Activated gamma-delta T cell treated with anti-CD3 and anti-CD28 coated beads, Interleukin-2, amount 50 U/mL, for 16 hours (primary cell): ENCODE results near the gene MIB1.
"Not testable (repeated sequence)": the region's sequence is repeated elsewhere in the genome, so short reads cannot be mapped to it uniquely, and the experiment has no call there.

ENCODE experiments used
- DNase-seq: peaks from one replicate; pipeline ENCODE4 v3.0.0-alpha.2; 2020; ENCODE audit warnings: low read depth

Gene MIB1

DNA sequence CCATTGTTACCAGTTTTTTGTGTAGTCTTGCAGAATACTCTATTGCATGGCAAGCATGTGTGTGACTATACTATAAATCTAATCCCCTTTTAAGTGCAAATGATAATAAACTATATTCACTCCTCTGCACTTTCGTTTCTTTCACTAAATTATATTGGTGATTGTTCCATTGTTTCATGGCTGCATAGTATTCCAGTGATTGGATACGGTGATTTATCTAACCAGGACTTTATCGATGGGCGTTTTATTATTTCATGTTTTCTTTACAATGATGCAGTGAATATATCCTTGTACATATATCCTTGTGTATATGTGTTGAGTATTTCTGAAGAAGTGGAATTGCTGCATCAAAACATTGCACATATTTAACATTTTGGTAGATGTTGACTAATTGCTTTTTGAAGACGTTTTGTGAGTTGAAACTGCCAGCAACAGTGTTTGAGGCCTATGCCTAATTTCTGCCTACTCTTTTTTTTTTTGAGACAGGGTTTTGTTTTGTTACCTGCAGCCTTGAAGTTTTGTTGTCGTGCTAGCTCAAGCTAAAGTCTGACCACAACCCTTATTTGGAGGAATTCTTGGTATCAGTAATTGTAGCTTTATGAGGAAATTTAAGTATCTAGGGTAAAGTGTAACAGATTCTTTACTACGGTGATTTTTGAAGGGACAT lies 2.7 kb downstream of the MIB1 start:
- DNase-seq: no peak

DNA sequence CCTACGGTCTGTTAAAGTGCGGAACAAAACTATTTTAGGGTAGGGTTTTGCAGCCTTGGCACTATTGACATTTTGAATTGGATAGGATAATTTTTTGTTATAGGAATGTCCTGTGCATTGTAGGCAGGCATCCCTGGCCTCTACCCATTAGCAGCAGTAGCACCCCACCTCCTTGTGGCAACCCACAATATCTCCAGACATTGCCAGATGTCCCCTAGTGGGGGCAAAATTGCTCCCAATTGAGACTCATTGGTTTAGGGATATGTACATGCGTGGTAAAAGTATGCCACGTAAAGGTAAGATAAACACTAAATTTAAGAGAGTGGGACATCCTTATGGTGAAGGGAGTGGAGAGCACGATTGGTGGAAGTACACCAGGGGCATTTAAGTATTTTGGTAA lies 4.6 kb downstream of the MIB1 start:
- DNase-seq: no peak

DNA sequence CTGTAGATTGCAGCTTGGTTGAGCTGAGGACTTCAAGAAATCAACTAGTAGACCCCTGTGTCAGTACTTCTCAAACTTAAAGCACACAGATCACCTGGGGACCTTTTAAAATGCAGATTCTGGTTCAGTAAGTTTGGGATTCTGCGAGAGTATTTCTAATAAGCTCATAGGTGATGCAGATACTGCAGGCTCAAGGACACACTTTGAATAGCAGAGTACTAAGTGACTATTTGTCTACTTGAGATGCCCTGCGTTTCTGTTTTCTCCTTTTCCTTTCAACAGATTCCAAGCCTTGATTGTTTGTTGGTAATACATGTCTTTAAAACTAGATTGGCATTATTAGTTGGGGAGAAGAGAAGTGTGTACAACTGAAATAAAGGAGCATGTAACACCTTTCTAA lies 6.7 kb downstream of the MIB1 start:
- no peak for DNase-seq

DNA sequence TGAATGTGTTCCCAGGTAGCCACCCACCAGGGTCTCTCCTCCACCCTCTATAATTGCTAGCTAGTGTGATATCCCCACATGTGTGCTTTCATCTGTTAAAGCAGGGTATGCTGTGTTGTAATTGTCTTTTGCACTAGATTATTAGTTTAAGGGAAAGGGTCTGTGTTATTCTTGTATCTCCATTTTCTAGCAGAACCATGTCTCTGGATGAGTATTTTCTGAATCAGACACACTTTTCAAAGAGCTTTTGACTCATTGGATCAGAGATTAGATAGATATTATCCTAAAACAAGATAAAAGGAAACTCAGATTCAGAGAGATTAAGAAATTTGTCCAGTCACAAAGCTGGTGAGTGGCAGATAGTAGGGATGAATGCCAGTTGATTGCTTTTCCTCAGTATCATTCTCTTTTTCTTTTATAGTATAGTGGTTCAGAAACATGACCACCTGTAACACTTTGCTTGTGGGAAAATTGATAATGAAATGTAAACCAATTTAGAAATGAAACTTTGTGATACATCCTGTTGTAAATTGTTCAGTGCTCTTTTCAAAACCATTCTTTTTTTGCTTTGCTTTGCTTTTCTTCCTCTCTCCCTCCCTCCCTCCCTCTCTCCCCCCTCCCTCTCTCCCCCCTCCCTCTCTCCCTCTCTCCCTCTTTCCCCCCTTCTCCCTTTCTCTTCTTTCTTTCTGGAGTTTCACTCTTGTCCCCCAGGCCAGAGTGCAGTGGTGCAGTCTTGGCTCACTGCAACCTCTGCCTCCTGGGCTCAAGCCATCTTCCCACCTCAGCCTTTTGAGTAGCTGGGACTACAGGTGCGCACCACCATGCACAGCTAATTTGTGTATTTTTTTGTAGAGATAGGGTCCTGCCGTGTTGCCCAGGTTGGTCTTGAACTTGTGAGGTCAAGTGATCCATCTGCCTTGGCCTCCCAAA lies 7.4 kb downstream of the MIB1 start:
- no peak for DNase-seq

DNA sequence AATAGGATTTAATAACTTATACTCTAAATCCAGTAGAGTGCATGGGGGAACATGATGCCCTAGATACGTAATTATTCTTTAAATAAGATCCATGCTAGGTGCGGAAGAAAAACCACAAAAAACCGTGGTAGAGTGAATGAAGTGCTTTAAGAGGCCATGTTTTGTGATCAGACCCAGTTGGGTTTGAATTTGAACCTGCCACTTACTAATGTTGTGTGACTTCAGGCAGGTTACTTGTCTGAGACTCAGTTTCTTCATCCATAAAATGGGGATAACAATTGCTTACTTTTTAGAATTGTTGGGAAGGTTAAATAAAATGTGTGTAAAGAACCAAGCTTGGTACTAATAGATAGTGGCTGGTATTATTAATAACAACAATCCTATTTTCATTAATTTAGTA lies 17.2 kb downstream of the MIB1 start:
- no peak for DNase-seq

DNA sequence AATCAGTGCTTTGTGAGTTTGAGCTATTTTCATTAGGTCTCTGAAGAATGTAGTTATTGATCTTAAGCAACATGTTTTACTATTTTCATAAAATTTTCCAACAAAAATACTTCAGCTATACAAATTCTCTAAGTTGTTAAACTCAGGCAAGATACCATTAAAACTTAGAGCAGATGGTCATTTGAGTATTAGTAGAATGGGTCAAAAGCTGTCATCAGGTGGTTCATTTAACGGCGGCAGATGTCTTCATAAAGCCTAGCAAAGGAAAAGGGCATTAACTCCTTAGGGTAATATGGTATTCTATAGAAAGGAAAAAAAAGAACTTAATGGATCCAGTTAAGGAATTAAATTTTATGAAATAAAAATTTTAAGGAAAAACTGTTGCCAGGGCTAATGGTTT lies 19.2 kb downstream of the MIB1 start:
- DNase-seq: no peak

- DNase-seq: no peak
These were observed 19.7 kb downstream of the MIB1 start for GRCh38 chr18:21760321-21760720.

GRCh38 chr18:21761471-21762115 lies 21.0 kb downstream of the MIB1 start:
- DNase-seq: no peak

GRCh38 chr18:21762181-21762772 lies 21.7 kb downstream of the MIB1 start:
- DNase-seq: no peak

- no peak for DNase-seq
These were observed 23.5 kb downstream of the MIB1 start for GRCh38 chr18:21763846-21764646.

- DNase-seq: no peak
These were observed 28.6 kb downstream of the MIB1 start for GRCh38 chr18:21769206-21769605.

DNA sequence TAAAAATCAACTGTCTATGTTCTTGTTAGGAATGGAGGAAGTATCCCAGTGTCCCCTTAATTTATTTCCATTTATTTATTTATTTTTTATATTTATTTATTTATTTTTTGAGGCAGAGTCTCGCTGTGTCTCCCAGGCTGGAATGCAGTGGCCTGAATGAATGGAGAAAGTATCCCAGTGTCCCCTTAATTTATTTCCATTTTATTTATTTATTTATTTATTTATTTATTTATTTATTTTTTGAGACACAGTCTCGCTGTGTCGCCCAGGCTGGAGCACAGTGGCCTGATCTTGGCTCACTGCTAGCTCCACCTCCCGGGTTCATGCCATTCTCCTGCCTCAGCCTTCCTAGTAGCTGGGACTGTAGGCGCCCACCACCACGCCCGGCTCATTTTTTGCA lies 34.1 kb downstream of the MIB1 start:
- DNase-seq: no peak

DNA sequence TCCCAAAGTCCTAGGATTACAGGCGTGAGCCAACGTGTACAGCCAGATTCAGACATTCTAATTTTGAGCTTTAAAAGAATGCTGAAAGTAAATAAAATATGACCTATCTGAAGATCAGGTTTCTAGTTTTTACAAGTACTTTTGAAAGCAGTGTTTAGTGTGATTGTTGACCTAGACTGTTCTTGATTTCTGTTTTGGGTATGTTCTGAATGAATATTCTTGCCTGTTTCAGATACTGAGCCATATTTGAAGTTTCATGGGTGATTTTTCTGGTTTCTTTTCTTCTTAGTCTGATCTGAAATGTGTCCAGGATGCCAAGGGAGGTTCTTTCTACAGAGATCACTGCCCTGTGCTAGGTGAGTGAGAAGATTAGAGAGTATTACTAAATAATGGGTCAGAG lies 37.2 kb downstream of the MIB1 start:
- no peak for DNase-seq

DNA sequence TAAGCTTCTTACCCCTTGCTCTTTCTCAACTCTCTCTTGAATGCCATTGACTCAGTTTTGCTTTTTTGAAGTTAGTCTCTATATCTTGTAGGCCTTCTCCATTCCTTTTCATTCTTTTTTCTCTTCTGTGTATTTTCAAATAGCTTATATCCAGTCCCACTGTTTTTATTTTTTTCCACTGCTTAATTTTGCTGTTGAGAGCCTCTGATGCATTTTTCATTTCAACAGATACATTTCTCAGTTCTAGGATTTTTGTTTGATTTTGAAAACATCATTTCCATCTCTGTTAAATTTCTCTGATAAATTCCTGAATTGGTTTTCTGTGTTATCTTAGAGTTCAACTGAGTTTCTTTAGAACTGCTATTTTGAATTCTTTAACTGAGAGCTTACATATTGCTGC lies 45.9 kb downstream of the MIB1 start:
- DNase-seq: no peak

DNA sequence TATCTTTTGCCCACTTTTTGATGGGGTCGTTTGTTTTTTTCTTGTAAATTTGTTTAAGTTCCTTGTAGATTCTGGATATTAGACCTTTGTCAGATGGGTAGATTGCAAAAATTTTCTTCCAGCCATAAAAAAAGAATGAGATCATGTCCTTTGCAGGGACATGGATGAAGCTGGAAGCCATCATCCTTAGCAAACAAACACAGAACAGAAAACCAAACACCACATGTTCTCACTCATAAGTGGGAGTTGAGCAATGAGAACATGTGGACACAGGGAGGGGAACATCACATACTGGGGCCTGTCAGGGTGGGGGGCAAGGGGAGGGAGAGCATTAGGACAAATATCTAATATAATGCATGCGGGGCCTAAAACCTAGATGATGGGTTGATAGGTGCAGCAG lies 55.5 kb downstream of the MIB1 start:
- not testable (repeated sequence) for DNase-seq

GRCh38 chr18:21798126-21798525 lies 57.5 kb downstream of the MIB1 start:
- no peak for DNase-seq

GRCh38 chr18:21799721-21800120 lies 59.1 kb downstream of the MIB1 start:
- DNase-seq: no peak

DNA sequence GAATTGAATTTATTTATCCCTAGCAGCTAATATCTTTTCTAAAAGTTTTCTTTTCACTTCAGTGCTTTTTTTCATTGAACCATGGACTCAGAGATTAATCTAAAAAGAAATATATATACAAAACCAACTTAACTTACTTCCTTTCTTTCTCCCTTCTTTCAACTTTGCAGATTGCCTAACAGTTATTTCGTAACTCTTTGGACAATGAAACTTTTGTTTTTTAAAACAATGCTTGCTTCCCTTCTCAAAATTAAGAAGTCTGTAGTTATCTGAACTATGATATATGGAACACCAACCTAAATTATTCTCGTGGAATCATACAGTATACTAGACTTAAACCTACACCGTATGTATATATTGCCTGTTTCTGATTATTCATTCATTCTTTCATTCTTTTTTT lies 62.9 kb downstream of the MIB1 start:
- no peak for DNase-seq

DNA sequence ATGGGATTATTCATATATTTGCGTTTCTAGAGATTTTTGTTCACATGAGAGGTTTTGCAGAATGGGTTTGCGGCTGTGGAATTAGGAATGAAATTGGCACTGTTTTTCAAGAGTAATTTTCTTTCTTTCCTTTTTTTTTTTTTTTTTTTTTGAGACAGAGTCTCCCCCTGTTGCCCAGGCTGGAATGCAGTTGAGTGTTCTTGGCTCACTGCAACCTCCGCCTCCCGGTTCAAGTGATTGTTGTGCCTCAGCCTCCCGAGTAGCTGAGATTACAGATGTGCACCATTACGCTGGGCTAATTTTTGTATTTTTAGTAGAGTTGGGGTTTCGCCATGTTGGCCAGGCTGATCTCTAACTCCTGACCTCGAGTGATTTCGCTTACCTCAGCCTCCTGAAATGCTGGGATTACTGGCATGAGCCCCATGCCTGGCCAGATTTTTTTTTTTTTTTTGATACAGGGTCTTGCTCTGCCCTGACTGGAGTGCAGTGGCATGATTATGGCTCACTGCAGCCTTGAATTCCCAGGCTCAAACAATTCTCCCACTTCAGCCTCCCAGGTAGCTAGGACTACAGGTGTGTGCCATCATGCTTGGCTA lies 65.3 kb downstream of the MIB1 start:
- DNase-seq: no peak

DNA sequence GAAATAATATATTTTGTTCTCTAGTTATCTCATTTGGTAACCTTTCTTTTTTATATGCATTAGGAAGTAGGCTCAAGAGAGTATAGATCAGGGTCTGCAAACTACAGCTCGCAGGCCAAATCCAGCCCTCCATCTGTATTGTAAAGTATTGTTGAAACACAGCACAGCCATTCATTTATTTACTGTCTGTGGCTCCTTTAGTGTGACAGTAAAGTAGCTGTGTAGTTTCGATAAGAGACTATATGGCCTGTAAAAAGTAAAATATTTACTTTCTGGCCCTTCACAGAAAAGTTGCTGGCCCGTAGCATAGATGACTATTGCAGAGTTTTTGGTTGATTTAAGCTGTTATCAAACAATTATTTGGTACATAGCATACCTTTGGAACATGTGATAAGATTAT lies 67.6 kb downstream of the MIB1 start:
- no peak for DNase-seq

DNA sequence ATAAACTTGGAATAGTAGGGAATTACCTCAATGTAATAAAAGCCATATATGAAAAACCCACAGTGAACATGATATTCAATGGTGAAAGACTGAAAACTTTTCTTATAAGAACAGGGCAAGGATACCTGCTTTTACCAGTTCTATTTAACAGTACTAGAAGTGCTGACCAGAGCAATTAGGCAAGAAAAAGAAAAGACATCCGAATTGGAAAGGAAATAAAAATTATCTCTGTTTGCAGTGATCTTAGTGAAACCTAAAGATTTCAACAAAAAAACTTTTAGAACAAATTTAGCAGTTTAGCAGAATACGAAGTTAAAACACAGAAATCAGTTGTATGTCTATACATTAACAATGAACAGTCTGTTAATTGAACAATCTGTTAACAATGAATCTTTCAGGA lies 69.1 kb downstream of the MIB1 start:
- DNase-seq: no peak
